Neural cell (in vitro differentiated cells): ENCODE results near the gene MYO15A. TPM values are rescaled to one million over a fixed set of nuclear protein-coding genes. Genes with fewer than 3 reads are reported as not detected.

ENCODE experiments used
- H2AFZ ChIP-seq: fragments of 200-600, 300-800 bp; sonication (generic), shearing (Covaris generic); 2 replicates; pipeline ENCODE4 v1.6.0; 2014; ENCODE audit warnings: low read depth, mild to moderate bottlenecking, antibody characterized with exemption, low read length, moderate library complexity
- H3F3A ChIP-seq: fragments of 200-600 bp; shearing (Covaris generic); 2 replicates; pipeline ENCODE4 v1.6.1; 2016; ENCODE audit warnings: mild to moderate bottlenecking, moderate library complexity, mixed read lengths, antibody characterized with exemption, low read length; ENCODE audit not compliant: insufficient read depth, poor library complexity, severe bottlenecking
- H3K27ac ChIP-seq: fragments of 200-600, 300-800 bp; sonication (generic), shearing (Covaris generic); 2 replicates; pipeline ENCODE4 v1.5.1; 2014; ENCODE audit warnings: mild to moderate bottlenecking, low read length, moderate library complexity
- H3K27me3 ChIP-seq: fragments of 300-800, 200-600 bp; sonication (generic), shearing (Covaris generic); 2 replicates; pipeline ENCODE4 v1.6.0; 2014; ENCODE audit warnings: mild to moderate bottlenecking, low read depth, low read length, moderate library complexity; ENCODE audit not compliant: insufficient read depth
- H3K36me3 ChIP-seq: fragments of 300-800, 200-600 bp; sonication (generic), shearing (Covaris generic); 2 replicates; pipeline ENCODE4 v1.5.1; 2014; ENCODE audit warnings: mild to moderate bottlenecking, antibody characterized with exemption, low read length, moderate library complexity; ENCODE audit not compliant: insufficient read depth
- H3K4me2 ChIP-seq: fragments of 300-800, 200-600 bp; sonication (generic), shearing (Covaris generic); 2 replicates; pipeline ENCODE4 v1.6.0; 2014; ENCODE audit warnings: mild to moderate bottlenecking, low read length
- H3K4me3 ChIP-seq: fragments of 300-800, 200-600 bp; sonication (generic), shearing (Covaris generic); 2 replicates; pipeline ENCODE4 v1.5.1; 2014; ENCODE audit warnings: mild to moderate bottlenecking, low read length, moderate library complexity
- H3K79me2 ChIP-seq: fragments of 200-600 bp; shearing (Covaris generic); replicated peaks from 2 replicates; pipeline ENCODE4 v1.6.0; 2014; ENCODE audit warnings: mild to moderate bottlenecking, low read length, moderate library complexity; ENCODE audit not compliant: insufficient read depth
- H3K9ac ChIP-seq: fragments of 300-800, 200-600 bp; sonication (generic), shearing (Covaris generic); 2 replicates; pipeline ENCODE4 v1.6.1; 2016; ENCODE audit warnings: mild to moderate bottlenecking, low read length, mixed read lengths
- H3K9me2 ChIP-seq: fragments of 200-600 bp; shearing (Covaris generic); 2 replicates; pipeline ENCODE4 v1.6.1; 2016; ENCODE audit warnings: mild to moderate bottlenecking, low read length, mixed read lengths; ENCODE audit not compliant: insufficient read depth
- H3K9me3 ChIP-seq: fragments of 200-600, 300-800 bp; sonication (generic), shearing (Covaris generic); 2 replicates; pipeline ENCODE4 v1.6.1; 2016; ENCODE audit warnings: mild to moderate bottlenecking, mixed run types, low read length, moderate library complexity, mixed read lengths
- H4K20me1 ChIP-seq: fragments of 200-600 bp; shearing (Covaris generic); 2 replicates; pipeline ENCODE4 v1.6.1; 2016; ENCODE audit warnings: mild to moderate bottlenecking, mixed run types; ENCODE audit not compliant: insufficient read depth
- EP300 ChIP-seq: fragments of 450-650 bp; conservative IDR thresholded peaks from 2 replicates; pipeline ENCODE4 v1.6.1; 2014; ENCODE audit warnings: antibody characterized with exemption, mild to moderate bottlenecking, moderate library complexity; ENCODE audit not compliant: poor library complexity, severe bottlenecking
- EZH2 ChIP-seq: fragments of 200-600, 300-800 bp; shearing (Covaris generic), sonication (generic); IDR thresholded peaks from 2 replicates; pipeline ENCODE4 v1.6.1; 2014; ENCODE audit warnings: antibody characterized with exemption, low read length, borderline replicate concordance, mild to moderate bottlenecking; ENCODE audit not compliant: insufficient read depth, poor library complexity, severe bottlenecking
- MXI1 ChIP-seq: fragments of 450-650 bp; conservative IDR thresholded peaks from 2 replicates; pipeline ENCODE4 v1.6.1; 2014; ENCODE audit warnings: antibody characterized with exemption, mild to moderate bottlenecking; ENCODE audit not compliant: poor library complexity, severe bottlenecking
- POLR2AphosphoS5 ChIP-seq: IDR thresholded peaks from 2 replicates; pipeline ENCODE4 v1.6.1; 2012
- RAD21 ChIP-seq: fragments of 450-650 bp; conservative IDR thresholded peaks from 2 replicates; pipeline ENCODE4 v1.6.1; 2014; ENCODE audit warnings: antibody characterized with exemption, mild to moderate bottlenecking, moderate library complexity
- SMC3 ChIP-seq: fragments of 450-650 bp; conservative IDR thresholded peaks from 2 replicates; pipeline ENCODE4 v1.6.1; 2014; ENCODE audit warnings: antibody characterized with exemption, mild to moderate bottlenecking, moderate library complexity; ENCODE audit not compliant: poor library complexity
- TAF1 ChIP-seq: IDR thresholded peaks from 2 replicates; pipeline ENCODE4 v1.6.1; 2012; ENCODE audit warnings: low read depth
- polyA plus RNA-seq: library from polyadenylated mRNA; depleted of rRNA; stranded (reverse); fragments of >200 nt; gene quantifications from 2 replicates; pipeline ENCODE4 v1.2.3, GENCODE V29; 2014
- TF ChIP-seq, protein P1 (sequence below): IDR thresholded peaks from 2 replicates; pipeline ENCODE4 v1.6.1; 2012; ENCODE audit warnings: borderline replicate concordance
- TF ChIP-seq, protein P2 (sequence below): fragments of 450-650 bp; IDR thresholded peaks from 2 replicates; pipeline ENCODE4 v1.5.1; 2014; ENCODE audit warnings: antibody characterized with exemption, mild to moderate bottlenecking, moderate library complexity; ENCODE audit not compliant: poor library complexity, severe bottlenecking

The MYO15A gene
- polyA plus RNA-seq, 1 donor from 2014 or later: 1.9 TPM

GRCh38 chr17:18139949-18140348 is 31.4 kb downstream of the MYO15A start:
- Histone ChIP-seq H3K4me2 (no peak overlapping the region), H3K9me2 (no peaks in the 10 kb centered on the region), H3K27me3 (no peaks in the 10 kb centered on the region), H3K79me2 (no peaks in the 10 kb centered on the region), H3F3A (no peaks in the 10 kb centered on the region), H2AFZ (no peak overlapping the region), H3K27ac (no peak overlapping the region), H3K36me3 (no peaks in the 10 kb centered on the region), H3K9me3 (no peaks in the 10 kb centered on the region), H4K20me1 (no peaks in the 10 kb centered on the region), H3K4me3 (no peak overlapping the region), H3K9ac (no peak overlapping the region)
- TF ChIP-seq EP300 (no peak), POLR2AphosphoS5 (no peak), EZH2 (no peak), MXI1 (no peak)

- H4K20me1 ChIP-seq: no peaks in the 10 kb centered on the region
- H3K9ac ChIP-seq: no peak overlapping the region
- no peaks in the 10 kb centered on the region for H3K9me2 ChIP-seq
- H3K27ac ChIP-seq: no peak overlapping the region
- H3K4me2 ChIP-seq: no peak overlapping the region
- no peaks in the 10 kb centered on the region for H3K27me3 ChIP-seq
- no peak overlapping the region for H2AFZ ChIP-seq
- H3K79me2 ChIP-seq: no peaks in the 10 kb centered on the region
- H3K9me3 ChIP-seq: no peaks in the 10 kb centered on the region
- no peak overlapping the region for H3K4me3 ChIP-seq
- H3F3A ChIP-seq: no peaks in the 10 kb centered on the region
- no peaks in the 10 kb centered on the region for H3K36me3 ChIP-seq
- TF ChIP-seq POLR2AphosphoS5 (no peak), EZH2 (no peak), EP300 (no peak), RAD21 (no peak), TAF1 (no peak), SMC3 (no peak), MXI1 (no peak)
- TF ChIP-seq, protein P1, sequence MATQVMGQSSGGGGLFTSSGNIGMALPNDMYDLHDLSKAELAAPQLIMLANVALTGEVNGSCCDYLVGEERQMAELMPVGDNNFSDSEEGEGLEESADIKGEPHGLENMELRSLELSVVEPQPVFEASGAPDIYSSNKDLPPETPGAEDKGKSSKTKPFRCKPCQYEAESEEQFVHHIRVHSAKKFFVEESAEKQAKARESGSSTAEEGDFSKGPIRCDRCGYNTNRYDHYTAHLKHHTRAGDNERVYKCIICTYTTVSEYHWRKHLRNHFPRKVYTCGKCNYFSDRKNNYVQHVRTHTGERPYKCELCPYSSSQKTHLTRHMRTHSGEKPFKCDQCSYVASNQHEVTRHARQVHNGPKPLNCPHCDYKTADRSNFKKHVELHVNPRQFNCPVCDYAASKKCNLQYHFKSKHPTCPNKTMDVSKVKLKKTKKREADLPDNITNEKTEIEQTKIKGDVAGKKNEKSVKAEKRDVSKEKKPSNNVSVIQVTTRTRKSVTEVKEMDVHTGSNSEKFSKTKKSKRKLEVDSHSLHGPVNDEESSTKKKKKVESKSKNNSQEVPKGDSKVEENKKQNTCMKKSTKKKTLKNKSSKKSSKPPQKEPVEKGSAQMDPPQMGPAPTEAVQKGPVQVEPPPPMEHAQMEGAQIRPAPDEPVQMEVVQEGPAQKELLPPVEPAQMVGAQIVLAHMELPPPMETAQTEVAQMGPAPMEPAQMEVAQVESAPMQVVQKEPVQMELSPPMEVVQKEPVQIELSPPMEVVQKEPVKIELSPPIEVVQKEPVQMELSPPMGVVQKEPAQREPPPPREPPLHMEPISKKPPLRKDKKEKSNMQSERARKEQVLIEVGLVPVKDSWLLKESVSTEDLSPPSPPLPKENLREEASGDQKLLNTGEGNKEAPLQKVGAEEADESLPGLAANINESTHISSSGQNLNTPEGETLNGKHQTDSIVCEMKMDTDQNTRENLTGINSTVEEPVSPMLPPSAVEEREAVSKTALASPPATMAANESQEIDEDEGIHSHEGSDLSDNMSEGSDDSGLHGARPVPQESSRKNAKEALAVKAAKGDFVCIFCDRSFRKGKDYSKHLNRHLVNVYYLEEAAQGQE: no peak
- TF ChIP-seq, protein P2, sequence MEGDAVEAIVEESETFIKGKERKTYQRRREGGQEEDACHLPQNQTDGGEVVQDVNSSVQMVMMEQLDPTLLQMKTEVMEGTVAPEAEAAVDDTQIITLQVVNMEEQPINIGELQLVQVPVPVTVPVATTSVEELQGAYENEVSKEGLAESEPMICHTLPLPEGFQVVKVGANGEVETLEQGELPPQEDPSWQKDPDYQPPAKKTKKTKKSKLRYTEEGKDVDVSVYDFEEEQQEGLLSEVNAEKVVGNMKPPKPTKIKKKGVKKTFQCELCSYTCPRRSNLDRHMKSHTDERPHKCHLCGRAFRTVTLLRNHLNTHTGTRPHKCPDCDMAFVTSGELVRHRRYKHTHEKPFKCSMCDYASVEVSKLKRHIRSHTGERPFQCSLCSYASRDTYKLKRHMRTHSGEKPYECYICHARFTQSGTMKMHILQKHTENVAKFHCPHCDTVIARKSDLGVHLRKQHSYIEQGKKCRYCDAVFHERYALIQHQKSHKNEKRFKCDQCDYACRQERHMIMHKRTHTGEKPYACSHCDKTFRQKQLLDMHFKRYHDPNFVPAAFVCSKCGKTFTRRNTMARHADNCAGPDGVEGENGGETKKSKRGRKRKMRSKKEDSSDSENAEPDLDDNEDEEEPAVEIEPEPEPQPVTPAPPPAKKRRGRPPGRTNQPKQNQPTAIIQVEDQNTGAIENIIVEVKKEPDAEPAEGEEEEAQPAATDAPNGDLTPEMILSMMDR: no peak
Measured at GRCh38 chr17:18140648-18141047, 32.1 kb downstream of the MYO15A start.
